Suprapubic skin (tissue), 3 donors: Measurements from ENCODE around the gene VPS26A.

Experiments used
- CTCF ChIP-seq, 2 donors: fragments of 200-600 bp in 1 of 2; fragments of 450-650 bp in 1 of 2; sonication (generic) in 1 of 2; IDR thresholded peaks; one replicate each; pipeline ENCODE4 v1.5.1; 2016 to 2019; ENCODE audit warnings: antibody characterized with exemption in 2 of 2, mild to moderate bottlenecking in 1 of 2, moderate library complexity in 1 of 2
- POLR2A ChIP-seq, 2 donors: fragments of 450-650 bp; IDR thresholded peaks; one replicate each; pipeline ENCODE4 v1.6.1; 2017; ENCODE audit warnings: antibody characterized with exemption in 2 of 2, mild to moderate bottlenecking in 2 of 2, moderate library complexity in 2 of 2

GRCh38 chr10:69141304-69141703, 17.3 kb downstream of the VPS26A start:
- TF ChIP-seq CTCF (IDR thresholded peaks at IDR 0.05) (no peak), POLR2A (IDR thresholded peaks at IDR 0.05) (no peak)
